WTC11 (cell line): ENCODE measurements around the gene SLC24A4. TPM values are rescaled to one million over a fixed set of nuclear protein-coding genes. Genes with fewer than 3 reads are reported as not detected.

Experiments used
- ATAC-seq: fragments of 200-7000 bp; cut with Tn5 transposase; 2 replicates; pipeline ENCODE4 v1.10.0; 2021; ENCODE audit warnings: mild to moderate bottlenecking, moderate library complexity
- CTCF ChIA-PET: fragments of 300-600 bp; sonication (Branson Sonifier 250); formaldehyde crosslinking; loops from one replicate; lab custom pipeline; 2021; ENCODE audit warnings: antibody characterized with exemption; lab: Charles Lee
- POLR2A ChIA-PET: fragments of 350-600 bp; sonication (Branson Sonifier 250); formaldehyde crosslinking; loops from one replicate; lab custom pipeline; 2021; ENCODE audit warnings: antibody characterized with exemption; lab: Charles Lee
- DNase-seq: peaks from one replicate; pipeline ENCODE4 v3.0.0; 2021; ENCODE audit warnings: low spot score
- H3K27ac Mint-ChIP-seq: 2 replicates; pipeline ENCODE4 v1.8.0; 2021; ENCODE audit warnings: mixed read lengths
- H3K27me3 Mint-ChIP-seq: 2 replicates; pipeline ENCODE4 v1.8.0; 2021; ENCODE audit warnings: low read depth, mild to moderate bottlenecking, moderate library complexity, mixed read lengths
- H3K36me3 Mint-ChIP-seq: 2 replicates; pipeline ENCODE4 v1.8.0; 2021; ENCODE audit warnings: mixed read lengths
- H3K4me1 Mint-ChIP-seq: 2 replicates; pipeline ENCODE4 v1.8.0; 2022; ENCODE audit warnings: mixed read lengths
- H3K4me3 Mint-ChIP-seq: 2 replicates; pipeline ENCODE4 v1.8.0; 2021; ENCODE audit warnings: mild to moderate bottlenecking, moderate library complexity, mixed read lengths
- H3K9me3 Mint-ChIP-seq: 2 replicates; pipeline ENCODE4 v1.8.0; 2021; ENCODE audit warnings: mixed read lengths
- FOXP1 ChIP-seq: sonication (generic); formaldehyde crosslinking; IDR thresholded peaks from 2 replicates; pipeline ENCODE4 v1.8.0; 2022; ENCODE audit warnings: missing genetic modification reagents, mild to moderate bottlenecking, moderate library complexity, borderline replicate concordance
- FOXP4 ChIP-seq: sonication (generic); formaldehyde crosslinking; IDR thresholded peaks from 2 replicates; pipeline ENCODE4 v1.8.0; 2022; ENCODE audit warnings: mild to moderate bottlenecking, missing genetic modification reagents
- GABPB1 ChIP-seq: sonication (generic); formaldehyde crosslinking; IDR thresholded peaks from 2 replicates; pipeline ENCODE4 v1.8.1; 2023; ENCODE audit warnings: mild to moderate bottlenecking, missing genetic modification reagents
- HMGA2 ChIP-seq: fragments of 250-450 bp; sonication (Bioruptor Pico); IDR thresholded peaks from 2 replicates; pipeline ENCODE4 v1.4.0; 2021; ENCODE audit warnings: mild to moderate bottlenecking, moderate library complexity
- KAT7 ChIP-seq: sonication (generic); formaldehyde crosslinking; IDR thresholded peaks from 2 replicates; pipeline ENCODE4 v1.8.1; 2023; ENCODE audit warnings: missing genetic modification reagents, mild to moderate bottlenecking, borderline replicate concordance
- MXD4 ChIP-seq: fragments of 250-450 bp; sonication (Bioruptor Pico); IDR thresholded peaks from 2 replicates; pipeline ENCODE4 v1.8.0; 2021; ENCODE audit warnings: mild to moderate bottlenecking, moderate library complexity, borderline replicate concordance
- MYBL2 ChIP-seq: sonication (generic); formaldehyde crosslinking; IDR thresholded peaks from 2 replicates; pipeline ENCODE4 v1.8.1; 2023; ENCODE audit warnings: mild to moderate bottlenecking, moderate library complexity, missing genetic modification reagents
- PRRX2 ChIP-seq: fragments of 250-450 bp; sonication (Bioruptor Pico); IDR thresholded peaks from 2 replicates; pipeline ENCODE4 v1.8.0; 2021; ENCODE audit warnings: mild to moderate bottlenecking
- SMAD4 ChIP-seq: sonication (generic); formaldehyde crosslinking; IDR thresholded peaks from 2 replicates; pipeline ENCODE4 v1.8.0; 2022; ENCODE audit warnings: mild to moderate bottlenecking, missing genetic modification reagents
- SP1 ChIP-seq: sonication (generic); formaldehyde crosslinking; conservative IDR thresholded peaks from 2 replicates; pipeline ENCODE4 v1.8.1; 2022; ENCODE audit warnings: missing genetic modification reagents
- TEAD1 ChIP-seq: sonication (generic); formaldehyde crosslinking; IDR thresholded peaks from 2 replicates; pipeline ENCODE4 v1.8.0; 2022; ENCODE audit warnings: mild to moderate bottlenecking, missing genetic modification reagents
- TP53 ChIP-seq: sonication (generic); formaldehyde crosslinking; IDR thresholded peaks from 2 replicates; pipeline ENCODE4 v1.8.1; 2023; ENCODE audit warnings: mild to moderate bottlenecking, missing genetic modification reagents
- ZNF138 ChIP-seq: sonication (generic); formaldehyde crosslinking; conservative IDR thresholded peaks from 2 replicates; pipeline ENCODE4 v1.8.1; 2022; ENCODE audit warnings: mild to moderate bottlenecking, moderate library complexity, missing genetic modification reagents
- ZNF232 ChIP-seq: sonication (generic); formaldehyde crosslinking; IDR thresholded peaks from 2 replicates; pipeline ENCODE4 v1.8.0; 2022; ENCODE audit warnings: mild to moderate bottlenecking, missing genetic modification reagents
- ZNF423 ChIP-seq: fragments of 250-450 bp; sonication (Bioruptor Pico); IDR thresholded peaks from 2 replicates; pipeline ENCODE4 v2.1.2; 2022; ENCODE audit warnings: mild to moderate bottlenecking, moderate library complexity
- ZNF425 ChIP-seq: fragments of 250-450 bp; sonication (Bioruptor Pico); conservative IDR thresholded peaks from 2 replicates; pipeline ENCODE4 v1.9.0; 2021; ENCODE audit warnings: mild to moderate bottlenecking
- ZNF532 ChIP-seq: fragments of 250-450 bp; sonication (Bioruptor Pico); IDR thresholded peaks from 2 replicates; pipeline ENCODE4 v1.9.0; 2021; ENCODE audit warnings: mild to moderate bottlenecking, borderline replicate concordance
- total RNA-seq: library from RNA; stranded (reverse); gene quantifications from 3 replicates; pipeline ENCODE4 v1.2.3, GENCODE V29; 2021
- TF ChIP-seq, protein P1 (sequence below): sonication (generic); formaldehyde crosslinking; conservative IDR thresholded peaks from 2 replicates; pipeline ENCODE4 v1.8.1; 2023; ENCODE audit warnings: mild to moderate bottlenecking, low read depth, missing genetic modification reagents, moderate library complexity
- TF ChIP-seq, protein P2 (sequence below): fragments of 250-450 bp; sonication (Bioruptor Pico); IDR thresholded peaks from 2 replicates; pipeline ENCODE4 v1.8.0; 2021; ENCODE audit warnings: mild to moderate bottlenecking
- TF ChIP-seq, protein P3 (sequence below): fragments of 250-450 bp; sonication (Bioruptor Pico); IDR thresholded peaks from 2 replicates; pipeline ENCODE4 v1.9.0; 2021; ENCODE audit warnings: moderate library complexity, mild to moderate bottlenecking, inconsistent platforms, borderline replicate concordance

The SLC24A4 gene
- total RNA-seq, 1 experiment from 2014 or later, result 0.90 TPM

- TF ChIP-seq, protein P1, sequence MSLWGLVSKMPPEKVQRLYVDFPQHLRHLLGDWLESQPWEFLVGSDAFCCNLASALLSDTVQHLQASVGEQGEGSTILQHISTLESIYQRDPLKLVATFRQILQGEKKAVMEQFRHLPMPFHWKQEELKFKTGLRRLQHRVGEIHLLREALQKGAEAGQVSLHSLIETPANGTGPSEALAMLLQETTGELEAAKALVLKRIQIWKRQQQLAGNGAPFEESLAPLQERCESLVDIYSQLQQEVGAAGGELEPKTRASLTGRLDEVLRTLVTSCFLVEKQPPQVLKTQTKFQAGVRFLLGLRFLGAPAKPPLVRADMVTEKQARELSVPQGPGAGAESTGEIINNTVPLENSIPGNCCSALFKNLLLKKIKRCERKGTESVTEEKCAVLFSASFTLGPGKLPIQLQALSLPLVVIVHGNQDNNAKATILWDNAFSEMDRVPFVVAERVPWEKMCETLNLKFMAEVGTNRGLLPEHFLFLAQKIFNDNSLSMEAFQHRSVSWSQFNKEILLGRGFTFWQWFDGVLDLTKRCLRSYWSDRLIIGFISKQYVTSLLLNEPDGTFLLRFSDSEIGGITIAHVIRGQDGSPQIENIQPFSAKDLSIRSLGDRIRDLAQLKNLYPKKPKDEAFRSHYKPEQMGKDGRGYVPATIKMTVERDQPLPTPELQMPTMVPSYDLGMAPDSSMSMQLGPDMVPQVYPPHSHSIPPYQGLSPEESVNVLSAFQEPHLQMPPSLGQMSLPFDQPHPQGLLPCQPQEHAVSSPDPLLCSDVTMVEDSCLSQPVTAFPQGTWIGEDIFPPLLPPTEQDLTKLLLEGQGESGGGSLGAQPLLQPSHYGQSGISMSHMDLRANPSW (CRISPR knock-in tag), result no peak
- TF ChIP-seq ZNF138 (CRISPR knock-in tag), result no peak
- TF ChIP-seq ZNF425 (CRISPR knock-in tag), result no peak
- TF ChIP-seq GABPB1, result no peak
- no peak for TF ChIP-seq KAT7 (CRISPR knock-in tag)
- TF ChIP-seq HMGA2 (CRISPR knock-in tag), result no peak
- TF ChIP-seq PRRX2, result no peak
- TF ChIP-seq, protein P2, sequence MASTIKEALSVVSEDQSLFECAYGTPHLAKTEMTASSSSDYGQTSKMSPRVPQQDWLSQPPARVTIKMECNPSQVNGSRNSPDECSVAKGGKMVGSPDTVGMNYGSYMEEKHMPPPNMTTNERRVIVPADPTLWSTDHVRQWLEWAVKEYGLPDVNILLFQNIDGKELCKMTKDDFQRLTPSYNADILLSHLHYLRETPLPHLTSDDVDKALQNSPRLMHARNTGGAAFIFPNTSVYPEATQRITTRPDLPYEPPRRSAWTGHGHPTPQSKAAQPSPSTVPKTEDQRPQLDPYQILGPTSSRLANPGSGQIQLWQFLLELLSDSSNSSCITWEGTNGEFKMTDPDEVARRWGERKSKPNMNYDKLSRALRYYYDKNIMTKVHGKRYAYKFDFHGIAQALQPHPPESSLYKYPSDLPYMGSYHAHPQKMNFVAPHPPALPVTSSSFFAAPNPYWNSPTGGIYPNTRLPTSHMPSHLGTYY (CRISPR knock-in tag), result no peak
- TF ChIP-seq, protein P3, sequence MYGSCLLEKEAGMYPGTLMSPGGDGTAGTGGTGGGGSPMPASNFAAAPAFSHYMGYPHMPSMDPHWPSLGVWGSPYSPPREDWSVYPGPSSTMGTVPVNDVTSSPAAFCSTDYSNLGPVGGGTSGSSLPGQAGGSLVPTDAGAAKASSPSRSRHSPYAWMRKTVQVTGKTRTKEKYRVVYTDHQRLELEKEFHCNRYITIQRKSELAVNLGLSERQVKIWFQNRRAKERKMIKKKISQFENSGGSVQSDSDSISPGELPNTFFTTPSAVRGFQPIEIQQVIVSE, result no peak
These were observed 182.9 kb downstream of the SLC24A4 start (continued) for GRCh38 chr14:92505826-92506225.

DNA sequence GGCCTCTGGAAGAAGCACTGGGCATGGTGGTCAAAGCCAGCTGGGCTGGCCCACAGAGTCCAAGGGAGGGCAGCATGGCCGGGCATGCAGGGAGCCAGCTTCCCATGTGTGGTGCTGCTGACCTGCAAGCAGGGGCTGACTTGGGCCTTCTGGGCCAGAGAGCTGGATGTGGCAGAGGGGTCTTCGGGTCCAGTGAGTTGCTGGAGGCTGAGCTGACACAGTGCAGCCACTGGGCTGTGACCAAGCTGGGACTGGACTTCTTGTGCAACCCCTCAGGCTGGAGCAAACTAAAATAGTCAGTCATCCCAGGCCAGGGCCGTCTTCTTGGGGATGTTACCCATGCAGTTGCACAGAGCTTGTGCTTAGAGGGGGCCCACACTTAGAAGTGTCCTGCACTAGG is 183.3 kb downstream of the SLC24A4 start:
- ATAC-seq (no peak), DNase-seq (no peak)
- Mint-ChIP-seq H3K27me3 (no peaks in the 10 kb centered on the region; the same call in 1 of the 2 replicates), H3K27ac (no peak overlapping the region), H3K4me1 (peaks cover 11% of the 10 kb centered on the region), H3K9me3 (no peaks in the 10 kb centered on the region), H3K36me3 (no peaks in the 10 kb centered on the region), H3K4me3 (no peak overlapping the region)
- CTCF ChIA-PET, result interaction anchor here (0.9 to 1.0 kb wide), 2 partner anchors 107 to 181 kb away, joined by 3 read pairs; no protein-coding TSS in a partner anchor
- POLR2A ChIA-PET, result interaction anchor here (0.6 kb wide), 1 partner anchor 288 kb away, joined by 5 read pairs; no protein-coding TSS in a partner anchor
- TF ChIP-seq TEAD1 (no peak), ZNF423 (no peak), SMAD4 (CRISPR knock-in tag) (no peak), KAT7 (CRISPR knock-in tag) (no peak), MXD4 (CRISPR knock-in tag) (no peak), ZNF532 (CRISPR knock-in tag) (no peak), ZNF232 (CRISPR knock-in tag) (no peak), ZNF425 (CRISPR knock-in tag) (no peak), MYBL2 (CRISPR knock-in tag) (no peak), TP53 (CRISPR knock-in tag) (no peak), ZNF138 (CRISPR knock-in tag) (no peak), FOXP1 (CRISPR knock-in tag) (no peak), FOXP4 (CRISPR knock-in tag) (no peak), SP1 (CRISPR knock-in tag) (no peak)
